ENCODE measurements around the gene OTOP1.
"Not testable (repeated sequence)": the region's sequence is repeated elsewhere in the genome, so short reads cannot be mapped to it uniquely, and the experiment has no call there.

Gene OTOP1

GRCh38 chr4:4160956-4161665 is 65.6 kb downstream of the OTOP1 start:
- peak in 1 of 2 experiments; percentile 22 for DNase-seq

DNA sequence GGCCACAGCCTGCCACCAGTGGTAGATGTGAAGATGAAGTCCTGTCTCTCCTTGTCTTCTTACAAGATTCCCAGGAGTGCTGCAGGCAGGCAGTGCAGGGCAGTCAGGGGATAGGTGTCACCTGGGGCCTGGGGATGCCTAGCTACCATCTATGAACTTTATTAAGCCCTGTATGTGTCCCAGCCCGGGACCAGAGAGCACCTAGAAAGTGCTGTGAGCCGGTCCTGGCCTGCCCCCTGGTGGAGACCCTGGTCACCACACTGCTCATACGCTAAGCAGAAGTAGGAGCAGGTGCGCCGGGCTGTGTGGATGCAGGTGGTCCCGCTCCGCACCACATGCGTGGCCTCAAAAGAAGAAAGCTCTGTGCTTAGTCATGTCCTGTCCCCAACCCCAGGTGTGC is 81.1 kb downstream of the OTOP1 start:
- peak; percentile 55 to 58 for DNase-seq

GRCh38 chr4:4143376-4143775 is 83.4 kb downstream of the OTOP1 start:
- DNase-seq = not testable (repeated sequence)

DNA sequence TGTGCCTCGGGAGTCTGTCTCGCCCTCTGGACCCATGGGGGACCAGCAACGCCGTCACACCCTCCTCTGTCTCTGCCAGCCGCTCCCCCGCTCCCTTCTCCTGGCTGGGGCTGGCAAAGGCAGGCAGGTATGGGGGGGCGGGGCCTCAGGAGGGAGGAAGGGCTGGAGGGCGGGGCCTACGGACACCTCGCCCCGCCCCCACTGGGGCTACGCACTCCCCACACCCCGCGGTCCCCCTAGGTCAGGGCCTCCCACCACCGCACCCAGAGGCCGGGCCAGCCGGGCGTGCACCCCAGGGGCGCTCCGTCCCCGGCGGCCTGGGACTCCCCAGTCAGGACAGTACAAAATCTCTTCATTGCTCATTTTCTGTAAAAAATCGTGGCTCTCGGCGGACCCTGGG is 84.0 kb downstream of the OTOP1 start:
- DNase-seq = peak in 1 of 2 experiments; percentile 7

DNA sequence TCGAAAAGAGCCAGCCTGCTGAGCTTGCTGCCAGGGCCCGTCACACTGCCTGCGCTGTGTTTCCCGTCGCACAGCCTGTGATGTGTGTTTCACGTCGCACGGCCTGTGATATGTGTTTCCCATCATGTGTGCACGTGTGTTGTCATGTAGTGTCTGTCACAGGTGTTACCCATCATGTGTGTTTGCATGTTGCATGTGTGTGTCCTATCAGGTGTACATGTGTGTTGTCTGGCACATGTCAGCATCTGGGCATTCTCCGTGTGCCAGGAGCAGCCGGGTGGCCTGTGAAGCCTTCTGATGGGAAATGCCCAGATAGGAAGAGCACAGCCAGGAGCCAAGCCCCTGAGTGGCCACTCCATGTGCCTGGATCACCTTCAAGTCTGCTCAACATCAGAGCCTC is 85.5 kb downstream of the OTOP1 start:
- DNase-seq = not testable (repeated sequence)

Data from activated CD4-positive, alpha-beta T cell treated with anti-CD3 and anti-CD28 coated beads, Interleukin-2, amount 50 U/mL, for 48 hours (primary cell).